GM12891 (cell line): ENCODE results near the gene CDH4.

Source experiments
- DNase-seq: peaks from one replicate; pipeline ENCODE4 v3.0.0; 2011; ENCODE audit warnings: low spot score; ENCODE audit not compliant: insufficient read length
- FAIRE-seq: peaks from 2 replicates; lab custom pipeline; 2011; peaks lifted over from hg19 to GRCh38; lab: Jason Lieb, UNC
- PAX5 ChIP-seq: IDR thresholded peaks from 2 replicates; pipeline ENCODE4 v1.6.1; 2011; ENCODE audit warnings: low read length, moderate library complexity, mild to moderate bottlenecking; ENCODE audit not compliant: insufficient read depth, severe bottlenecking
- POLR2A ChIP-seq: IDR thresholded peaks from 2 replicates; pipeline ENCODE4 v1.6.1; 2011; ENCODE audit warnings: low read depth, low read length, control low read depth
- POLR2AphosphoS5 ChIP-seq: IDR thresholded peaks from 2 replicates; pipeline ENCODE4 v1.6.1; 2011; ENCODE audit warnings: low read depth, low read length, control low read depth
- POU2F2 ChIP-seq: IDR thresholded peaks from 2 replicates; pipeline ENCODE4 v1.6.1; 2011; ENCODE audit warnings: low read depth, mild to moderate bottlenecking, control low read depth, low read length, moderate library complexity
- SPI1 ChIP-seq: IDR thresholded peaks from 2 replicates; pipeline ENCODE4 v1.6.1; 2011; ENCODE audit warnings: low read depth, low read length, control low read depth
- TAF1 ChIP-seq: IDR thresholded peaks from 2 replicates; pipeline ENCODE4 v1.6.1; 2011; ENCODE audit warnings: low read depth, low read length, control low read depth

The CDH4 gene

GRCh38 chr20:61634376-61635145 is 382.5 kb downstream of the CDH4 start:
- no peak for DNase-seq
- TF ChIP-seq PAX5, result no peak
- TF ChIP-seq POLR2AphosphoS5, result no peak
- TF ChIP-seq POLR2A, result no peak
- TF ChIP-seq POU2F2, result no peak
- TF ChIP-seq TAF1, result no peak
- TF ChIP-seq SPI1, result no peak
- no peak for FAIRE-seq

DNA sequence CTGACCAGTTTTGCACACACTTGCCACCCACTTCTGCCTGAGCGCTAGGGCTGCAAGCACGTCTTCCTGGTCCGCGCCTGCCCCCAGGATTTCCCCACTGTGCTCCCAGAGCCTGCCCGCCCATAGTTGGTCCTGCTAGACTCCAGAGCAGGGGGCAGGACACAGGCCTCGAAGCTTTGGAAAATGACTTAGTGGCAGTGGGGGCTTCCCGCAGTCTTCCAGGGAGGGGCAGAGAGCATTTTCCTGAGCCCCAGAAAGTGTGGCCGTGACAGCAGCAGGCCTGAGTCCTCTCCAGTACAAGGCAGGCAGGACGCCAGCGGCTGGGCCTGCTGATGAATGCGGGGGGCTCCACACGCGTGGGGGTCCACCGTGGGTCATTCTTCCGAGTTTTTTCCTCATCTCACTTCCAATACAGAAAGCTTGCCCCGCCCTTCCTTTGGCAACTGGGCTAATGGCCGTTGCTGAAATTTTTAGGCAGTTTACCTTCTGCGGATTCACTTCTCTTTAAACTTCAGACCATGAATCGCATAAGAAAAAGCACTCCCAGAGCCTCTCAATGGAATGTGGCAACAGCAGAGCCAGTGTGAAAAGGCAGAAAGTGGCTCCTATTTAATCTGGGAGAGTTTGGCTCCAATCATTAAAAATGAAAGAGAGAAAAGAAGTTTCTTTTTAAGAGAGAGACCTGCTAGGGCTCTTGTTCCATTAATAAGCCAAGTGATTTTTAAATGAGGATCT is 383.8 kb downstream of the CDH4 start:
- TF ChIP-seq SPI1 (no peak), PAX5 (no peak), TAF1 (no peak), POU2F2 (no peak), POLR2AphosphoS5 (no peak), POLR2A (no peak)
- no peak for FAIRE-seq

DNA sequence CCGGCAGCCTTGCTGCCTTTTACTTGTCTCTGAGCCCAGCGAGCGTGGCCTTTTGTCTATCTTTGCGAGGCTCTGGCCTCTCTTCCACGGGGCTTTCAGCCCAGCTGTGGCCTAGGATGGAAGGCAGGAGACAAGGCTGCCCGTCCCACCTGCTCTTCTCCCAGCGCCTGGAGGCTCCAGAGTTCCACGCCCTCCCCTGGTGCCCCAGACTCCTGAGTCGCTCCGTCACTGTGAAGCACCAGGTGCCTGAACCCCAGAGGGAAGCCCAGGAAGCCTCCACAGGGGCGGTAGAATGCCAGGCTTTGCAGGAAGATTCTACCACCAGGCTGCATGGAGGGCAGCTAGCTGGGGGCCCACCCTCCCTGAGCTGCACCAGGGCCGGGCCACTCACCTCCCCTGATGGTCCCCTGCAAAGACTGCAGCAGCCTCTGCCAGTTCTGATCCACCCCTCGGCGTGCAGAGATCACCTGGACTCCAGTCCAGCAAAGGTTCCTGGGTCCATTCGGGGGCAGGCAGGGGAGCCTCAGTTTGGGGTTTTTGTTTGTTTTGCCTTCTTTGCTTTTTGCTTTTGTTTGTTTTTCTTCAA is 384.6 kb downstream of the CDH4 start:
- no peak for TF ChIP-seq PAX5
- no peak for TF ChIP-seq SPI1
- TF ChIP-seq POLR2AphosphoS5, result no peak
- TF ChIP-seq TAF1, result no peak
- TF ChIP-seq POLR2A, result no peak
- TF ChIP-seq POU2F2, result no peak
- FAIRE-seq, result no peak
- DNase-seq, result no peak

More for the DNA sequence above, 383.8 kb downstream of the CDH4 start:
- no peak for DNase-seq

GRCh38 chr20:61638802-61639585 is 386.9 kb downstream of the CDH4 start:
- DNase-seq (no peak), FAIRE-seq (no peak)
- TF ChIP-seq POLR2AphosphoS5 (no peak), POLR2A (no peak), SPI1 (no peak), POU2F2 (no peak), TAF1 (no peak), PAX5 (no peak)

- no peak for DNase-seq
- no peak for FAIRE-seq
- TF ChIP-seq POU2F2 (no peak), POLR2A (no peak), POLR2AphosphoS5 (no peak), TAF1 (no peak), PAX5 (no peak), SPI1 (no peak)
Measured at GRCh38 chr20:61640131-61640870, 388.2 kb downstream of the CDH4 start.

DNA sequence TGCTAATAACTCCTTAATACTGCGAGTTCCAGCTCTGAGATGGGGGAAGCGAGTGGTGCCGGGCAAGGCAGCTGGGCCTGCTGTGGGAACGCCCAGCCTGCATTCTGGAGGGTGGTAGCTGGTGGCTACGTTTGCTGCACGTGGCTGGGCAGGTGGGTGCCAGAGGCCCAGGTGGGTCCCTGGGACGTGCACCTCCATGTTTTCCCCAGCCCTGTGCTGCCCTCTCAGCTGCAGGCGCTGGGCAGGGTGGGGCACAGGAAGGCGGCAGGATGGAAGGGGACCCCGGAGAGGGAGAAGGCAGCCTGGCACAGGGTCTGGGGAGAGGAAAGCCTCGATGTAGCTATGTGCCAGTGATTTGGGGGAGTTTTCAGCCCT is 388.8 kb downstream of the CDH4 start:
- FAIRE-seq, result no peak
- no peak for DNase-seq
- no peak for TF ChIP-seq SPI1
- no peak for TF ChIP-seq POU2F2
- TF ChIP-seq POLR2AphosphoS5, result no peak
- no peak for TF ChIP-seq POLR2A
- TF ChIP-seq PAX5, result no peak
- no peak for TF ChIP-seq TAF1

- no peak for TF ChIP-seq POLR2AphosphoS5
- FAIRE-seq (no peak), DNase-seq (no peak)
Measured at GRCh38 chr20:61643656-61644377, 391.8 kb downstream of the CDH4 start.
